Esophagus mucosa (tissue), 1 donor: Measurements from ENCODE around the gene IL1A. TPM values are rescaled to one million over a fixed set of nuclear protein-coding genes. Genes with fewer than 3 reads are reported as not detected.
A peak's percentile ranks its signal among the peaks of the same experiment; 100 is the strongest.

Experiments used
- ATAC-seq: fragments of 200-7000 bp; cut with Tn5 transposase; one replicate; pipeline ENCODE4 v1.9.1; 2020
- total RNA-seq: library from RNA; stranded (reverse); gene quantifications from one replicate; pipeline ENCODE4 v1.2.4, GENCODE V29; 2023
- donor health status: DM: yes; HTN: yes; CAD: no.

Gene IL1A
- total RNA-seq, 1 donor from 2014 or later, result 9.4 TPM

DNA sequence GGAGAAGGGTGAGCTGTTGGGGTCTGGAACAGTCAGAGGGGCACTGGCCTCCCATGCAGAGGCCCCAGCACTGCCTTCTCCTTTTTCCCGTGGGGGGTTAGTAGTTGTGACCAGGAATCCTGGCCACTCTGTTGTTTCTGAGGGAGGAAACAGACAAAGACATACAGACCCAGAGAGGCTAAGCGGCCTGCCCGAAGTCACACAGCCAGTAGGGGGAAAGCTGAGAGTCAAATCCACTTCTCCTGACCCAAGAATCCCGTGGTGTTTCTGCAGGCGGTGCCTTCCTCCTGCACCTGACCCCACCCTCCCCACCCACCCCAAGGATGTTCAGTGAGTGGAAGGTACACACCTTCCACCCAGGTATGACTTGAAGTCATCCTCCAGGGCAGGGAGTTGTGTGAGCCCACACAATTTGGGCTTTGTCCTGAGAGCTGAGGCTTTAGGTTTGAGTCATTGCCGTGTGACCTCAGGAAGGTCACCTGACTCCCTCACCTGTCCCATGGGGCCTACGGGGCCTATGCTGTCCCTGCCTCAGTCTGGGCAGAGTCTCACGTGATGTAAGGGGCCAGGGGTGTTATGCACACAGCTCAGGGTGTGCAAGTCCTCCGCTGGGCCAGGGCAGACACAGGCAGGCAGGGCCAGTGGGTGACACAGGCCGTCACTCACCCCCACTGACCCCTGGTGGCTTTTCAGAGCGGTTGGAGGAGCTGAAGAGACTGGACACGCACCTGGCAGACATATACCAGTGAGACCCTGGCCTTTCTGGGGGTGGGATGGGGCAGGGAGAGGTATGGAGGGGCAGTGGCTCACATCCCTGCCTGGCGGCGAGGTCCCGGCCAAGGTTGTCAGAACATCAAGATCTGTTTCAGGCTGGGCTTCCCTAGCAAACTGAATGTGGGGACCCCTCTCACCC, 58.5 kb downstream of the IL1A start:
- peak; percentile 50 for ATAC-seq

- no peak for ATAC-seq
Observed at GRCh38 chr2:112724591-112725525, 59.4 kb downstream of the IL1A start.

DNA sequence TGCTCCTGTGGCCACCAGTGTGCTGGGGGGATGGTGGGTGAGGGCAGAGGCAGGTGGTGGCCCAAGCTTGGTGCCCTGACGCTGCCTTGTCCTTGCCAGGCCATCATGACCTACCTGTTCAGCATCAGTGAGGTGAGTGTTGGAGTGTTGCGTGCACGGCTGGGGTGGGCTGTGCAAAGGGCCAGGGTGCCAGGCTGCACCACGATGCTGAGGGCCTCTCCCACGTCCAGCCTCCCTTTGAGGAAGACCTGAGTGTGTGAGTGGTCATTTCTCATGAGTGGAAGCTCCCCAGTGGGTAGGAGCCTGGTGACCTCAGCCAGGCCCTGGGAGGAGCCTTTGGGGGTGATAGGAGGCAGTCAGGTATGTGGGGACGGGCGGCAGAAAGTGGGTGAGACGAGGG, 60.3 kb downstream of the IL1A start:
- ATAC-seq, result no peak

Other genes with a start within 250 kb of the IL1A start
- 23.5 TPM for gene POLR1B, start 242.0 kb downstream of the IL1A start, total RNA-seq
- gene CHCHD5, start 199.9 kb downstream of the IL1A start, total RNA-seq, result 41.5 TPM
- gene SLC20A1, start 138.6 kb downstream of the IL1A start, total RNA-seq, result 18.5 TPM
- gene NT5DC4, start 63.5 kb downstream of the IL1A start, total RNA-seq, result not detected
- 14.0 TPM for gene CKAP2L, start 19.9 kb downstream of the IL1A start, total RNA-seq
- 4.1 TPM for gene IL1B, start 52.3 kb upstream of the IL1A start, total RNA-seq
- gene IL37, start 126.7 kb upstream of the IL1A start, total RNA-seq, result not detected
- 27.4 TPM for gene IL36G, start 193.5 kb upstream of the IL1A start, total RNA-seq
- gene IL36A, start 221.0 kb upstream of the IL1A start, total RNA-seq, result 167 TPM